Activated CD4-positive, CD25-positive, alpha-beta regulatory T cell treated with anti-CD3 and anti-CD28 coated beads, Interleukin-2, amount 50 U/mL, for 16 hours (primary cell): ENCODE data around the gene NINL.
"Not testable (repeated sequence)": the region's sequence is repeated elsewhere in the genome, so short reads cannot be mapped to it uniquely, and the experiment has no call there.

Experiments
- DNase-seq: peaks from one replicate; pipeline ENCODE4 v3.0.0-alpha.2; 2020; ENCODE audit warnings: low read depth, low spot score

The NINL gene

DNA sequence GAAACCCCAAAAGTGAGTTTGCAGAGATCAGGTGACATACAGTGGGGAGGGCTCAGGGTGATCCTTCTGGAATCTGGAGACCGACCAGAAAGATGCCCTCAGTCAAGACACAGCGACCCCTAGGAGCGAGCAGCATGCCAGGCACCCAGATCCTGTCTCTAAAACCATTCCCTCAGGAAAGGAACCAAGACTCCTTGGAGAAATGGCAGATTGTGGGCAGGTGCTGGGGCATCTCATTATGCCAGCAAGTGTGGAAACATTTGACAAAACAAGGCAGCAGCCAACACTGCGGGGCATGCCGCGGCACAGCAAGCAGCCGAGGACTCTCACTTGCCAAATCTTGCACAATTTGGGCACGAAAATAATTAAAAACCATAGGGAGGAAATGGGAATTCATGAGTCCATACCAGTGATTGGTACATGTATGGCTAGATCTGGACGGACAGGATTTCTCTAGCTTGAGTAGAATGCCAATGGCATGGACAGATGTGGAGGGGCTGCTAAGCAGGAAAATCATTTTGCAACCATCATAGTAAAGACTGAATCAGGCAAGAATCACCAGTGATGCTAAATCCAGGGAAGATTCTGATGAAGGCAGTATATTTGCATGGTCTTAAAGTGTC lies 101.0 kb downstream of the NINL start:
- no peak for DNase-seq

DNA sequence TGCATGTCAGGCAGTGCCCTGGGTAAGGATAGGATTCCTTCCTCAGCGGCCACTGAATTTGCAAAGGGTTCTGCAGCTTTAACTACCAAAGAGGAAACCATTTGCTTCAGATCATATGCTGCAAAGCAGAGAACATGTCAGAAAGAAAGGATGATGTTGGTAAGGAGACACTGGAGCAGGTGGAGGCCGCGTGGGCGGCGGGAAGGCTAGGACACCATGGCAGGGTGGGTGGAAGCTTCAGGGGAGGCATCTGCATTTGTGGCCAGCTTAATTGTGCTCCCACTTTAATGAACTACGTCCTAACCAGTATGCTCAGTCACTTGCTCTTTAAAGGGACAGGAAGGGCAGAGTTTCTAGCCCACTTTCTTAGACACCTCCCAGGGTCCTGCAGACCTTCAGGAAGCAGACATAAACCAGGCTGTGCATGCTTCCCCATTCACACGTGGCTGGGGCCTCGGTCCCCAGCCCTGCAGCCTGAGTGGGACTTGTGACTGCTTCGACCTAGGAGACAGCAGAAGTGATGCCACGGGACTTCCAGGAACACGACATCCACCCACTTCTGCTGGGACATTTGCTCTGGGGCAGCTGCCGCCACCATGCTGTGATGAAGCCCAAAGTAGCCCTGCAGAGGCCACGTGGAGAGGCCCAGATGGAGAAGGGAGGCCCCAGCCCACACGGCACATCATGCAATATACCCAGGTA lies 101.7 kb downstream of the NINL start:
- DNase-seq, result no peak

DNA sequence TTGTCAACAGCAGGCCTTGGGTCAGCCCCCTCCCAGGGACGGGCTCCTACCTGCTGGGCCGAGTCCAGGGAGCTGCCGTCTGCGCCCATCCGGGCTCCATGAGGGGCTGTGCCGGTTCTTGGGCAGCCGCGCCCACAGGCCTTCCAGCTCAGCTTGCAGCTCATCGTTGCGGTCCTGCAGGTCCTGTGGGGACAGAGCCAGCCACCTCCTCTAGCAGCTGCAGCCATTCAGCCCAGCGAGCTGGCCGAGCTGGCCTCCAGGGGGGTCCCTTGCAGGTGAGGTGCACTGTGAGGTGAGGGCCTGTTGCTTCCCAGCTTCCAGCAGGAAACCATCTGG lies 103.4 kb downstream of the NINL start:
- no peak for DNase-seq

DNA sequence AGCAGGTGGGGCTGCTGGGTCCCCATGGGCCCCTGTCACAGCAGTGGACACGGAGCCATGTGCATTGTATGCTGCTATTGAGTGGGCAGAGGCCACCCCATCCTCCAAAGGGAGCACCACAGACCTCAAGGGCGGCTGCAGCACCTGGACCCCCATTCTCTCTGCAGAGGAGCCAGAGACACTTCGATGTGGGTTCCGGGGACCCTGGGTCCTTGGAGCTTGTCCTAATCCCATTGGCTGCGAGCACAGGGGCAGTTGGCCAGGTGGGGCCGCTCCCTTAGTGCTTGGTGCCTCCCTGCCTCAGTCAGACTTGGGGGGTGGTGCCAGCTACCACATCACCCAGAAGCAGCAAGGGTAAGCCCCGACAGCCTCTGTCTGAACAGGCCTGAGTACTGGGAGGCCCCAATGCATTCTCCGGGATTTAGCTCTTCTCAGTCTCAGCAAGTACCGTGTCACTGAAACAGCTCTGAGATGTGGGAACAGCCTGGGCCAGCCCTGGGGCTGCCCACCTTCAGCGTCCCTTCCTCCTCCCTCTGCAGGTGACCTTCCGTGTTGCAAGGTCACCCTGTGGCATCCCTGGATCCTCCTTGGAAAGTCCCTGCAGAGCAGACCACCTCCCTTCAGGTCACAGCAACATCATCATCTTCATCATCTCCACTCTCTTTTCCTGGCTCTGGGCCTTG lies 104.0 kb downstream of the NINL start:
- DNase-seq, result no peak

DNA sequence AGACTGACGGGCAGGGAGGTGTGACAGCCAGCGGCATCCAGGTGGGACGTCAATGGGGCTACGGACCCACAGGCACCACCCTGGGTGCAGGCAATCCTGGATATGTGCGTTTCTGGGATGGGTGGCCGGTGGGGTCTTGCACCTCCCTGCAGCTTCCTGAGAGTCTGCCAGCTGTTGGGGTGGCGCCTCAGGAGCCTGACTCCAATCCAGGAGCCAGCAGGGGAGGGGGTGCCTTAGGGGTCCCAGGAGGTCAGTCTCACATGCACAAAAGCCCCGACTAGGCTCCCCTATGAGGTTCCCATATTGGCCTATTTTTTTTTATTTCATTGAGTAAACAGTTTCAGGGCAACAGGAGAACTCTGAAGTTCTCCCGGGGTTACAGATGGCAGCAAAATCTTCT lies 104.5 kb downstream of the NINL start:
- DNase-seq, result no peak

DNA sequence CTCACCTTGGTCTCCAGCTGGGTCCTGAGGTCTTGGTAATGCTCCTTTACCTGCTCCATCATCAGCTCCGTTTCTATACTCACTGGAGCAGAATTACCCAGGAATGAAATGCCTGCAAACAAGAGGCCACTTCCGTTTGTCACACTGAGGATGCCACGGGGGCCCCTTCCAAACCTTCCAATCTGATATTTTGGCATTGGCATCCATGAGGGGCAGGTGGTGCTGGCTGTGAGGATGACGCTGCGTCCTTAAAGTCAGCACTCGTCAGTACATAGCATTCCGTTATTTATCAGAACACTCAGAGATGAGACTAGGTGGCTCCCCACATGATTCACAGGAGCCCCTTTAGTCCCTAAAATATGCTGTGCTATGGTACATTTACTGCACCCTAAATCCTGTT lies 105.2 kb downstream of the NINL start:
- DNase-seq, result no peak

DNA sequence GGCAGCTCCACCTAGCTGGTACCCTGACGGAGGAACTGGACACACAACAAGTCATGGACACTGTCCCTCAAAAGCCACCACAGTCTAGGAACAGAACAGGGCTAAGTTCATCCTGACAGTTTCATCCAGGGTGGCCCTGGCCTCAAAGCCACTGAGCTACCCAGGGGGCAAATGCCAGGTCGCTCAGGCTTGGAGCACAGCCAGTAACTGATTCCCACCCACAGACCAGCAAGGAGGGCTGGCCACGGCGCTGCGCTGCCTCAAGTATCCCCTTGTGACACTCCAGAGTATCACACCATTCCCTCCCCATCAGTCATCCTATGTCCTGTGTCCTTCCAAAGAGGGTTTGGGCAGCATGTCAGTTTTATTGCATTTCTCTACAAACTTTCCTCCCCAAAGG lies 105.7 kb downstream of the NINL start:
- no peak for DNase-seq

DNA sequence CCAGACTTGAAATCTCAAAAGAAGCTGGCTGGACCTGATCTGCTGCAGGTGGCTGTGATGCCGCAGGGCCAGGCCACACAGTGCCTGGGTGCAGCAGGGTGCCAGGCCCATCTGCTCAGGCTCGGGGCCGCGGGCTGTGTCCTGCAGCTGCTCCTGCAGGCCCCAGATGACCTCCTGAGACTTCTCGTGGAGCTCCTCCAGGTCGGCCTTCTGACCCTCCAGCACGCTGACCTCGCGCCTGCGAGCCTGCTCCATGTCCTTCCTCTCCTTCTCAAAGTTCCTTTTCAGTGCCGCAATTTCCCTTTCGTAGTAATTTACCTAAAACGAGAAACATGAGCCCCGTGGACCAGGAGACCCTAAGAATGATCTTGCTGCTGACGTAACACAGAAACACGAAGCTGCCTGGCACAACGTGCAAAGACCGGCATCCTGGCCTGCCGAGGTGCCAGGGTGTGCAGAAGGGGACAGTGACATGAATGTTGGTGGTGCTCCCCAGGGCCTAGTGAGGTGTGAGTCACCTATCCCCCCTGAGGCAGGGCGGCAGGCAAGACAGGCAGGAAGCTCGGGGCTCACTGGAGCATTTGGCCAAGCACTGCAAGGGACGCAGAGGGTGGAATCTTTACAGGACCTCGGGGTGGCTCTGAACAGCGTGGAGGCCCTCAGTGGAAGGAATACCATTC lies 106.3 kb downstream of the NINL start:
- no peak for DNase-seq

DNA sequence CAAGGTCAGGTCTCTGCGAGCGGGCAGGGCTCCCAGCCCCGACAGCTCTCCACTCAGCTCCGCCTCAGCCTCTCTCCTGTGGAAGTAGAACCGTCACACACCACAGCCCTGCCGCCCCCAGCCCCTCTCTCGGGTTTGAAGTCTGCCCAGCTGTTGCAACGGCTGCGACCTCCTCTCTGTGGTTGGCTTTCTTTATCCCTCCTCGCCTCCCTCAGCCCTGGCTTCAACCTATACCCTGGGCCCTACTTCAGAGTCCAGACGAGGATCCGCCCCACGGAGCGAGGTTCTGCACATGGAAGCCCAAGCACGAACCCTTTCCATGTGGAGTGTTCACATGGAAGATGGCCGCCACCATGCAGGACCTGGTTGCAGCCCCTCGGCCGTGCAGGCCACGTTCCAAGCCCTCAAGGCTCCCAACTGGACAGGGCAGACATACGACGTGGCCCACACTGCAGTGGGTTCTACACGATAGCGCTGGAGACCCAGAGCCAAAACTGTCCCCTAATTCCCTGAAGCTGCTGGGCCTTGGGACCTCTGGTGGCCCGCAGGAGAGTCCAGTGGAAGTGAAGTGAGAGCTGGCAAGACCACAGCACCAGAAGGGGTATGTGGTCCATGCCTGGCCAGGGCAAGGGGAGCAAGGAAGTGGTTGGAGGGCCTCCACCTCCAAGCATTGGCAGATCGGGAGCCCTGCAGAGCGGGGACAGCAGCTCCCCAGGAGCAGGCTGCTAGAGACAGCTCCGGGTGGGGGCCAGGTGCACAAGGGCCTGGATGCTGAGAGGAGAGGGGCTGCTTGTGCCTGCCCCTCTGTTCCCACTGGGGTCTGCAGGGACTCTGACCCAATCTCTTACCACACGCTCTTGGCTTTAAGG lies 108.1 kb downstream of the NINL start:
- no peak for DNase-seq

DNA sequence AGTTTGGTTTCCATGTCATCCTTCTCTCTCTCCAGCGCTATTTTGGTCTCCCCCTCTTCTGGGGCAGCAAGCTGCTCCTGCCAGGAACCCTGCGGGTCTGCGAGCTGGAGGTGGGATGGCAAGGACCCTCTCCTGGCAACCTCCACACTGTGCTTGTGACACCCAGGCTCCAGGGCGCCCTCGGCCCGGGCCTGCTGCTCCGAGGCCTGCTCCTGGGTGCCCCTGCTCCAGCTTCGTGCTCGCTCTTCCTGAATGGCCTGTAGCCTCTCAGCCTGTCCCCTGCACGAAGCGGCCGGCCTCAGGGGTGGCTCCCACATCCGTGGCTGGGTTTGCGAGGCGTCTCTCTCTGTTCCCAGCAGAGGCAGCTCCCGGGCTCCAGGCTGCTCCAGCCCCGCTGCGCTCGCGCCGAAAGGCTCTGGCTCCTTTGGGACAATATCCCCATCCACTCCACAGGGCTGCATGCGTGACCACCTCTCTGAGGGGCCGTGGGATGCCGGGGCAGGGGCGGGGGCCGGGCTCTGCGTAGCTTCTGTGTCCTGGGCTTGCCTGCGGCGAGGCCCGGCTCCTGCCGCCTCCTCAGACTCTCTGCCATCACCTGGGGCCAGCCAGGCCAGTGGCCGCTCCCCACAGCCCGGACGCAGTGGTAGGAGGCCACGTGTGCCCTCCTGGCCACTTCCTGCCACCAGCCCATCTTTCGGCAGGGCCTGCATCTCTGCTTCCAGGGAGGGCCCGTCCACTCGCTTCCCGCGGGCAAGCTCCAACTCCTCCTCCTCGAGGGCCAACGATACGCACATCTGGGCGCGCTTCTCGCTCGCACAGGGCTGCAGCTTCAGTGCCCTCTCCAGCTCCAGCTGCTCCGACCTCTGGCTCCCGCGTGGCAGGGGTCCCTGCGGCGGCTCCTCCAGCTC lies 109.0 kb downstream of the NINL start:
- DNase-seq, result no peak

DNA sequence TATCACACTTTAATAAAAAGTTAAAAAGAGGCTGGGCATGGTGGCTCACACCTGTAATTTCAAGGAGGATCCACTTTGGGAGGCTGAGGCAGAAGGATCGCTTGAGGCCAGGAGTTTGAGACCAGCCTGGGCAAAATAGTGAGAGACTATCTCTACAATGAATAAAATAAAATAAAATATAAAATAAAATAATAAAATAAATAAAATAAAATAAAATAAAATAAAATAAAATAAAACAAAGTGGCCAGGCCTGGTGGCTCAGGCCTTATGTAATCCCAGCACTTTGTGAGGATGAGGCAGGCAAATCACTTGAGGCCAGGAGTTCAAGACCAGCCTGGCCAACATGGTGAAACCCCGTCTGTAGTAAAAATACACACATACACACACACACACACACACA lies 112.0 kb downstream of the NINL start:
- DNase-seq, result not testable (repeated sequence)

DNA sequence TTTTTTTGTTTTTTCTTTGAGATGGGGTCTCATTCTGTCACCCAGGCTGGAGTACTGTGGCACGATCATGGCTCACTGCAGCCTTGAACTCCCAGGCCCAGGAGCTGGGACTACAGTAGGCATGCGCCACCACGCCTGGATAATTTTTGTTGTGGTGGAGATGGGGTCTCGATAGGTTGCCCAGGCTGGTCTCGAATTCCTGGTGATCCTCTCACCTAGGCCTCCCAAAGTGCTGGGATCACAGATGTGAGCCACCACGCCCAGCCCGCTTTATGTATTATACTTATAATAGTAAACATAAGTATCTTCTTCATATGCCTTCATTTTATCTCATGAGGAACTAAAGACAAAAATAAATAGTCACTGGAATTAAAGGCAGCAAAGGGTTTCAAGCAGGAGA lies 114.3 kb downstream of the NINL start:
- DNase-seq, result no peak

DNA sequence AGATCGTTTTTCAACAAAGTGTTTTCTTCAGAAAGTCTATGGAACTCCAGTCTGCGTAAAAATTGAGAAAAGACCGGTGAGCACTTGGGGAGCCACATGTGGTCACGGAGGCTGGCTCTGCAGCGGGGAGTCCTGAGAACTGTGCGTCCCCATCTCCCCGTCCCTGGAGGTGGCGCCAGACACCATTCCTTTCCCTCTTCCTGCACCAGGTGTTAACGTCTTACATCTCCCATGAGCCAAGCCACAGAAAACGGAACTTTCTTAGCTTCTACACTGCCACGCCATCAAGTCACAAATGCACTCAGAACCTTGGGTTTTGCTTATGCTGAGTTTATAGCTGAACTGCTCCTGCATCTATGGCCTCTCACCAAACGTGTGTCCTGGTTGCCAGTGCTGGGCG lies 115.3 kb downstream of the NINL start:
- no peak for DNase-seq

DNA sequence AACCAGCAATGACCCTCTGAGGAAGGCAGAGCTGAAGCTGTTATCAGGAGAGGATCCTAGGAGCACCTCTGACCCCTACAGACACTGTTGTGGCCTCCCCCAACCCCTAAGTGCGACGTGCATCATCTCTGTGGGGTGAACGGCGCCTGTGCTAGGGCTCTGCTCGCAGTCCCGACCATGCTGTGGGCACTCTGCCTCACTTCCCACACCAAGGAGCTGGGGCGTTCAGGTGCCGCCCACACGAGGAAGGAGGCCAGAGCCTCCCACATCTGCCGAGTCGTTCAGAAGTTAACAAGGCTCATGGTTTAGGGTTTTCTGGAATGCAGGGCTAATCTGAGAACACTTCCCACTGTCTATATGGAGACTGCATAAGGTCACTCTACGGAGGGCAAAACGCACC lies 115.8 kb downstream of the NINL start:
- DNase-seq, result no peak

DNA sequence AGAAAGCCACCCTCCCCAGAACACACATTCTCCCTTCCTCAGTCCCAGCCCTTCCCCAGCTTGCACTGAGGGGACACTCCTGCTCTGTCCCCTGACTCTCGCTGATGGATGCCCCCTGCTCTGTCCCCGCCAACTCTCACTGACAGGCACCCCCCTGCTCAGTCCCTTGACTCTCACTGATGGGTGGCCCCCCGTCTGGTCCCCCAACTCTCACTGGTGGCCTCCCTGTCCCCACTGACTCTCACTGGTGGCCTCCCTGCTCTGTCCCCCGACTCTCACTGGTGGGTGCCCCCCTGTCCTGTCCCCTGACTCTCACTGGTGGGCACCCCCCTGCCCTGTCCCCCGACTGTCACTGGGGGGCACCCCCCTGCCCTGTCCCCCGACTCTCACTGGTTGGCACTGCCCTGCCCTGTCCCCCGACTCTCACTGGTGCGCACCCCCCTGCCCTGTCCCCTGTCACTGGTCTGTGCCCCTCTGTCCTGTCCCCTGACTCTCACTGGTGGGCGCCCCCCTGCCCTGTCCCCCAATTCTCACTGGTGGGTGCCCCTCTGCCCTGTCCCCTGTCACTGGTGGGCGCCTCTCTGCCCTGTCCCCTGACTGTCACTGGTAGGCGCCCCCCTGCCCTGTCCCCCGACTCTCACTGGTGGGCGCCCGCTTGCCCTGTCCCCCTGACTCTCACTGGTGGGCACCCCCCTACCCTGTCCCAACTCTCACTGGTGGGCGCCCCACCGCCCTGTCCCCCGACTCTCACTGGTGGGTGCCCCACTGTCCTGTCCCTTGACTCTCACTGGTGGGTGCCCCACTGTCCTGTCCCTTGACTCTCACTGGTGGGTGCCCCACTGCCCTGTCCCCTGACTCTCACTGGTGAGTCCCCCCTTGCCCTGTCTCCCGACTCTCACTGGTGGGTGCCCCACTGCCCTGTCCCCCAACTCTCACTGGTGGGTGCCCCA lies 116.9 kb downstream of the NINL start:
- DNase-seq, result no peak

DNA sequence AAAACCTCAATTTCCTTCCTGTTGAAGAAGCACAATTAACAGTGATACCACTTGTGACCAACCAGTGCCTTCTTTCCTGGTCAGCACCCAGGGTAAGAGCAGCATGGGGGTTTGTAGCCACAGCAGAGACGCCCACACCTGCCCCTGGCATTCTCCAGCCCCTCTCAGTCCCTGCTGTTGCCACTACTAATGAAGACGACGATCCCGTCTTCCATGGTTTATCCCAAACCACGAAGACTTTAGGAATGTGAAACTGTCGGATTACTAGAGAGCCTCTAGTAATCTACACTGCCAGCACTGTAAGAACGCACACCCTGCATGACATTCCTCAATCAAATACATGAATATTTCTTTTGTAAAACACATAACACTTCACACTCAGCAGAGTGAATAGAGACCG lies 117.9 kb downstream of the NINL start:
- no peak for DNase-seq

DNA sequence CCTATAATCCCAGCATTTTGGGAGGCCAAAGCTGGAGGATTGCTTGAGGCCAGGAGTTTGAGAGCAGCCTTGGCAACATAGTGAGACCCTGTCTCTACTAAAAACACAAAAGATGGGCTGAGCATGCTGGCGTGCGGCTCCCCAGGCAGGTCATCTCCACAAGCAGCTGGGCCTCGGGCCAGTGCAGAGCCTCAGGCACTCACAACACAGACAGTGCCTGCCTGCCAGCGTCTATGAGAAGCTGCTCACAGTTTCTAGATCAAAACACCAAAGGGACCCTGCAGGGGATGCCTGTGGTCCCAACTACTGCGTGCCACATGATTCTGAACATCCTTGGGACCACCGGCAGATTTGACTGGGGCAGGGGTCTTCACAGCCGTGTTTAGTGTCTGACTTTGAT lies 118.5 kb downstream of the NINL start:
- DNase-seq, result no peak

DNA sequence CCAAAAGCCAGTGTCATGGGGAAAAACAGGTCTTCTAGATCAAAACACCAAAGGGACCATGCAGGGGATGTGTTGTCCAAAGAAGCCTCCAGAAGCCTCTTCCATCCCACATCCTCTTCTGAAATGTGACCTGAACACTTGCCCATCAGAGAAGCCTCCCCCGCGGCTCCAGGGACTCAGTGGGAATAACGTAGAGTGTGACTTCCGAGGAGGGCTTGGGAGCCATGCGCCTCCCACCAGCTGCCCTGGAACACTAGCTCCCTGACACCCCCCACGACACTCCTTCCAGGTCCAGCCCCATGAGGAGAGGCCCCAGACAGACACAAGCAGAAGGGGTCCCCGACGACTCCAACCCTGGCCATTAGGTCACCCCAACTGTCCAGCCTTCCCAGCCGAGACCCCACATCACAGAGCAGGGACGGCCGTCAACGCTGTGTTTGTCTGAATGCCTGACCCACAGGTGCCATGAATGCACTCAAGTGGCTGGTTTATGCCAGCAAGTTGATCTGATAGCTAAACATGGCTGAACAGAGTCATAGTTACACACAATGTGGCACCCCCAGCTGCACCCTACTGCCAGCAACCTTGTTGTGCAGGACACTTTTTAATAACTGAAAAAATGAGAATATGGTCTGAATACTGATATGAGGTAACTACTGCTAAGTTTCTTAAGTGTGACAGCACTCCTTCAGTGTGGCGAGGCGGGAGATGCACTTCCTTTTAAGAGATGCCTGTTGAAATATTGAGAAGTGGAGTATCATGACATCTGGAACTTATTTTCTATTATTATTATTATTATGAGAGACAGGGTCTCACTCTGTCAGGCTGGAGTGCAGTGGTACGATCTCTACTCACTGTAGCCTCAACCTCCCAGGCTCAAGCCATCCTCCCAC lies 119.8 kb downstream of the NINL start:
- no peak for DNase-seq
